ENCODE data around the gene CMTM8.

CMTM8 gene

GRCh38 chr3:32309654-32310242 lies 71.3 kb downstream of the CMTM8 start:
- no peak for DNase-seq

GRCh38 chr3:32310336-32310735 lies 71.9 kb downstream of the CMTM8 start:
- no peak for DNase-seq

- DNase-seq = no peak
These were observed 72.7 kb downstream of the CMTM8 start for GRCh38 chr3:32310918-32311839.

GRCh38 chr3:32312251-32312650 lies 73.8 kb downstream of the CMTM8 start:
- no peak for DNase-seq

GRCh38 chr3:32313169-32313568 lies 74.7 kb downstream of the CMTM8 start:
- DNase-seq = no peak

GRCh38 chr3:32313723-32314473 lies 75.4 kb downstream of the CMTM8 start:
- peak; percentile 35 for DNase-seq

- no peak for DNase-seq
These were observed 77.0 kb downstream of the CMTM8 start for GRCh38 chr3:32315441-32315840.

GRCh38 chr3:32316319-32316718 lies 77.8 kb downstream of the CMTM8 start:
- DNase-seq = no peak

GRCh38 chr3:32316976-32317375 lies 78.5 kb downstream of the CMTM8 start:
- DNase-seq = no peak

GRCh38 chr3:32319607-32320006 lies 81.1 kb downstream of the CMTM8 start:
- no peak for DNase-seq

- no peak for DNase-seq
These were observed 81.6 kb downstream of the CMTM8 start for GRCh38 chr3:32320080-32320479.

GRCh38 chr3:32321095-32321790 lies 82.8 kb downstream of the CMTM8 start:
- no peak for DNase-seq

- no peak for DNase-seq
These were observed 83.8 kb downstream of the CMTM8 start for GRCh38 chr3:32322311-32322710.

GRCh38 chr3:32323604-32324003 lies 85.1 kb downstream of the CMTM8 start:
- DNase-seq = no peak

- no peak for DNase-seq
These were observed 86.7 kb downstream of the CMTM8 start for GRCh38 chr3:32325201-32325600.

GRCh38 chr3:32325927-32326326 lies 87.4 kb downstream of the CMTM8 start:
- DNase-seq = no peak

- no peak for DNase-seq
These were observed 88.3 kb downstream of the CMTM8 start for GRCh38 chr3:32326795-32327194.

GRCh38 chr3:32334675-32335074 lies 96.2 kb downstream of the CMTM8 start:
- DNase-seq = peak; percentile 67

GRCh38 chr3:32335365-32336112 lies 97.1 kb downstream of the CMTM8 start:
- DNase-seq = no peak

GRCh38 chr3:32336113-32336498 lies 97.6 kb downstream of the CMTM8 start:
- no peak for DNase-seq

- DNase-seq = no peak
These were observed 99.0 kb downstream of the CMTM8 start for GRCh38 chr3:32337505-32337904.

- DNase-seq = no peak
These were observed 101.6 kb downstream of the CMTM8 start for GRCh38 chr3:32340039-32340438.
